Psoas muscle (tissue), 8 donors: Measurements from ENCODE around the gene ECPAS. TPM values are rescaled to one million over a fixed set of nuclear protein-coding genes. Genes with fewer than 3 reads are reported as not detected.

Source experiments
- ATAC-seq, 4 donors: fragments of 200-7000 bp; cut with Tn5 transposase; one replicate each; pipeline ENCODE4 v1.9.1; 2020; ENCODE audit warnings: moderate library complexity in 3 of 4, mild to moderate bottlenecking in 2 of 4
- DNase-seq, 2 donors: peaks; one replicate each; pipeline ENCODE4 v3.0.0-alpha.2; 2020
- H3K27ac ChIP-seq: fragments of 200-600 bp; one replicate; pipeline ENCODE4 v1.8.0; 2022
- H3K27me3 ChIP-seq, 3 donors: fragments of 200-600 bp in 1 of 3; one replicate each; pipeline versions ENCODE4 v1.6.1 to v1.8.0; 2013 to 2022; ENCODE audit warnings: low read length in 2 of 3, mild to moderate bottlenecking in 2 of 3, moderate library complexity in 1 of 3; ENCODE audit not compliant: insufficient read depth in 3 of 3
- H3K36me3 ChIP-seq, 2 donors: fragments of 200-600 bp in 1 of 2; one replicate each; pipeline versions ENCODE4 v1.6.1 to v1.8.0; 2013 to 2022; ENCODE audit warnings: low read depth in 1 of 2, mild to moderate bottlenecking in 1 of 2, moderate library complexity in 1 of 2; ENCODE audit not compliant: insufficient read depth in 1 of 2
- H3K4me1 ChIP-seq: fragments of 200-600 bp; one replicate; pipeline ENCODE4 v1.8.0; 2022
- H3K4me3 ChIP-seq: fragments of 200-600 bp; one replicate; pipeline ENCODE4 v1.8.0; 2022; ENCODE audit warnings: mild to moderate bottlenecking
- H3K9me3 ChIP-seq: fragments of 200-600 bp; one replicate; pipeline ENCODE4 v1.8.0; 2022
- CTCF ChIP-seq: fragments of 200-600 bp; IDR thresholded peaks from one replicate; pipeline ENCODE4 v1.8.0; 2022; ENCODE audit warnings: antibody characterized with exemption
- WGBS, 3 donors: extraction: QIAGEN DNeasy Blood & Tissue Kit; methylation state at CpG; one replicate each; pipeline versions ENCODE4 v1.1.6 to v1.1.7; 2013; 5-methylcytosine and 5-hydroxymethylcytosine counted together
- intact Hi-C, 2 donors: fragments of 100-400 bp; cut with DNase I; formaldehyde crosslinking; loops; one replicate each; pipeline versions ENCODE4 v1.11.0 to v1.14.2; 2022
- polyA plus RNA-seq, 3 donors: library from polyadenylated mRNA; stranded (reverse); fragments of 200-250 nt; gene quantifications; one replicate each; pipeline ENCODE4 v1.2.3, GENCODE V29; 2013
- total RNA-seq, 4 donors: library from RNA; stranded (reverse); fragmentation: NEBNext Ultra II Directional in 2 of 4; extraction: Animal tissue kit (Norgen Biotek cat#: 25700) in 2 of 4; gene quantifications; one replicate each; pipeline versions ENCODE4 v1.2.1 to v1.2.4, GENCODE V29; 2021 to 2023
- donor health status: healthy with polysubstance abuse.
- donor health status: DM: no; HTN: no; CAD: no; lungs with moderate emphysema.
- donor health status: Bipolar disorder and iron deficiency.
- donor health status: healthy.
- donor health status: DM: yes; HTN: yes; CAD: no.
- donor health status: DM: no; HTN: no; CAD: no.
- donor health status: DM: no; HTN: no; CAD: no.
- donor health status: DM: yes; HTN: yes; CAD: no.

The ECPAS gene
- total and polyA plus RNA-seq, 7 donors, result 95.9 to 456 (median 307) TPM

GRCh38 chr9:111362526-111362925 is 121.7 kb downstream of the ECPAS start:
- Histone ChIP-seq H3K4me3 (no peak overlapping the region), H3K36me3 (peaks cover 16 to 82% of the 10 kb centered on the region in 2 donors), H3K27me3 (no peaks in the 10 kb centered on the region), H3K9me3 (no peaks in the 10 kb centered on the region), H3K27ac (no peak overlapping the region), H3K4me1 (no peaks in the 10 kb centered on the region)
- WGBS, 3 donors, result 88 to 93% (median 92%) methylated on average over 5 of the region's 5 CpGs
- ATAC-seq (no peak), DNase-seq (no peak)
- intact Hi-C loops, result no loop called here
- TF ChIP-seq CTCF, result no peak

- WGBS, 3 donors, result 86 to 95% (median 88%) methylated on average over 2 of the region's 2 CpGs
- H3K9me3 ChIP-seq, result no peaks in the 10 kb centered on the region
- H3K27me3 ChIP-seq, result no peaks in the 10 kb centered on the region
- peaks cover 16 to 66% of the 10 kb centered on the region in 2 donors for H3K36me3 ChIP-seq
- ATAC-seq, result no peak
- no peak for DNase-seq
- intact Hi-C loops, result no loop called here
- no peak overlapping the region for H3K4me3 ChIP-seq
- TF ChIP-seq CTCF, result no peak
- H3K27ac ChIP-seq, result no peak overlapping the region
- H3K4me1 ChIP-seq, result peaks cover 13% of the 10 kb centered on the region
Observed at GRCh38 chr9:111360881-111361280, 123.3 kb downstream of the ECPAS start.

GRCh38 chr9:111356481-111357244 is 127.5 kb downstream of the ECPAS start:
- DNase-seq (peak; percentile 30 to 51), ATAC-seq (peak; percentile 43 to 72 (median 60))
- Histone ChIP-seq H3K27me3 (no peaks in the 10 kb centered on the region), H3K27ac (no peak overlapping the region), H3K36me3 (peaks cover 8 to 24% of the 10 kb centered on the region in 2 donors), H3K4me3 (peak overlapping the region; percentile 31), H3K4me1 (peaks cover 15% of the 10 kb centered on the region), H3K9me3 (no peaks in the 10 kb centered on the region)
- no peak for TF ChIP-seq CTCF
- 21 to 30% (median 22%) methylated on average over 11 of the region's 11 CpGs for WGBS, 3 donors
- intact Hi-C loops, result no loop called here

GRCh38 chr9:111352545-111352944 is 131.6 kb downstream of the ECPAS start:
- intact Hi-C loops, result no loop called here
- no peak overlapping the region for H3K27ac ChIP-seq
- no peak overlapping the region for H3K4me3 ChIP-seq
- TF ChIP-seq CTCF, result no peak
- WGBS, 3 donors, result 94 to 98% (median 94%) methylated on average over 2 of the region's 2 CpGs
- H3K36me3 ChIP-seq, result no peaks in the 10 kb centered on the region
- H3K4me1 ChIP-seq, result peaks cover 15% of the 10 kb centered on the region
- no peak for ATAC-seq
- no peaks in the 10 kb centered on the region for H3K27me3 ChIP-seq
- DNase-seq, result no peak
- no peaks in the 10 kb centered on the region for H3K9me3 ChIP-seq

- DNase-seq (no peak), ATAC-seq (no peak)
- H3K36me3 ChIP-seq, result no peaks in the 10 kb centered on the region
- no peak for TF ChIP-seq CTCF
- H3K4me1 ChIP-seq, result no peaks in the 10 kb centered on the region
- H3K27ac ChIP-seq, result no peak overlapping the region
- no peak overlapping the region for H3K4me3 ChIP-seq
- intact Hi-C loops, result no loop called here
- no peaks in the 10 kb centered on the region for H3K27me3 ChIP-seq
- H3K9me3 ChIP-seq, result no peaks in the 10 kb centered on the region
Observed at GRCh38 chr9:111350556-111350955, 133.6 kb downstream of the ECPAS start.
